Astrocyte (in vitro differentiated cells and primary cell): ENCODE data around the gene SDK1.

Source experiments
- EZH2 ChIP-seq: IDR thresholded peaks from 2 replicates; pipeline ENCODE4 v1.6.1; 2012; ENCODE audit warnings: mild to moderate bottlenecking, low read length, inconsistent platforms; ENCODE audit not compliant: insufficient read depth
- TF ChIP-seq, protein P1 (sequence below): IDR thresholded peaks from 2 replicates; pipeline ENCODE4 v1.5.1; 2011; ENCODE audit warnings: low read depth, mild to moderate bottlenecking, inconsistent platforms, low read length, moderate library complexity; ENCODE audit not compliant: insufficient read depth

DNA sequence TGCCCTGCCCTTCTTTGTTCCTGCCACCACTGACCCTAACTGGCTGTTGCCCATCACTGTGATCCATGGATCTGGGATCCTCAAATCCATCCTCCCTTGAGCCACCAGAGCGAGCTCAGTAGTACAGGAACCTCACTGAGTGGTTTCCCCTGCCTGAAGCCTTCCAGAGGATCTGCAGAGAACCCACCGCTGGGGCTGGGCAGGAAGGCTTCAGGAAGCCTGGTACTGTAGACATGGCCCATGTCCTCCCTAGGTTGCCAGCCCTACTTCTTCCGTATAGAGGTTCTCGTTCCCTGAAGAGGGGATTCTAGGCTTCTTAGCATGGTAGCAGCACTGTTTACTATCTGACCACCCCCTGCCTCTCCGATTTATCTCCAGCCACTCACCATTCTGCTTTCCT, 693.7 kb downstream of the SDK1 start:
- TF ChIP-seq, protein P1, sequence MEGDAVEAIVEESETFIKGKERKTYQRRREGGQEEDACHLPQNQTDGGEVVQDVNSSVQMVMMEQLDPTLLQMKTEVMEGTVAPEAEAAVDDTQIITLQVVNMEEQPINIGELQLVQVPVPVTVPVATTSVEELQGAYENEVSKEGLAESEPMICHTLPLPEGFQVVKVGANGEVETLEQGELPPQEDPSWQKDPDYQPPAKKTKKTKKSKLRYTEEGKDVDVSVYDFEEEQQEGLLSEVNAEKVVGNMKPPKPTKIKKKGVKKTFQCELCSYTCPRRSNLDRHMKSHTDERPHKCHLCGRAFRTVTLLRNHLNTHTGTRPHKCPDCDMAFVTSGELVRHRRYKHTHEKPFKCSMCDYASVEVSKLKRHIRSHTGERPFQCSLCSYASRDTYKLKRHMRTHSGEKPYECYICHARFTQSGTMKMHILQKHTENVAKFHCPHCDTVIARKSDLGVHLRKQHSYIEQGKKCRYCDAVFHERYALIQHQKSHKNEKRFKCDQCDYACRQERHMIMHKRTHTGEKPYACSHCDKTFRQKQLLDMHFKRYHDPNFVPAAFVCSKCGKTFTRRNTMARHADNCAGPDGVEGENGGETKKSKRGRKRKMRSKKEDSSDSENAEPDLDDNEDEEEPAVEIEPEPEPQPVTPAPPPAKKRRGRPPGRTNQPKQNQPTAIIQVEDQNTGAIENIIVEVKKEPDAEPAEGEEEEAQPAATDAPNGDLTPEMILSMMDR, result no peak
- no peak for TF ChIP-seq EZH2
